GM12865 (cell line): ENCODE measurements around the gene MARCHF10.

Experiments used
- DNase-seq: peaks from one replicate; pipeline ENCODE4 v3.0.0; 2010; ENCODE audit warnings: low read depth
- H3K4me3 ChIP-seq: 2 replicates; pipeline ENCODE4 v1.5.1; 2011; ENCODE audit warnings: mild to moderate bottlenecking, low read depth, low read length, control low read depth
- CTCF ChIP-seq: IDR thresholded peaks from 2 replicates; pipeline ENCODE4 v1.5.1; 2011; ENCODE audit warnings: low read length, control low read depth, low read depth, inconsistent platforms; ENCODE audit not compliant: insufficient read depth; ENCODE audit errors: missing control alignments

Gene MARCHF10

GRCh38 chr17:62819511-62820221 is 11.6 kb upstream of the MARCHF10 start:
- no peak overlapping the region for H3K4me3 ChIP-seq
- no peak for DNase-seq
- TF ChIP-seq CTCF = no peak

GRCh38 chr17:62818526-62818925 is 10.4 kb upstream of the MARCHF10 start:
- no peak overlapping the region for H3K4me3 ChIP-seq
- TF ChIP-seq CTCF = no peak
- no peak for DNase-seq

GRCh38 chr17:62816282-62816839 is 8.2 kb upstream of the MARCHF10 start:
- no peak overlapping the region for H3K4me3 ChIP-seq
- no peak for DNase-seq
- TF ChIP-seq CTCF = no peak

GRCh38 chr17:62809656-62810055 is 1.5 kb upstream of the MARCHF10 start:
- H3K4me3 ChIP-seq = no peak overlapping the region
- no peak for TF ChIP-seq CTCF
- no peak for DNase-seq

GRCh38 chr17:62808576-62808970 is 459 bp upstream of the MARCHF10 start:
- TF ChIP-seq CTCF = no peak
- no peak for DNase-seq
- no peak overlapping the region for H3K4me3 ChIP-seq

GRCh38 chr17:62805234-62805633 is 2.9 kb downstream of the MARCHF10 start:
- H3K4me3 ChIP-seq = no peak overlapping the region
- no peak for DNase-seq
- no peak for TF ChIP-seq CTCF

GRCh38 chr17:62804822-62805221 is 3.3 kb downstream of the MARCHF10 start:
- TF ChIP-seq CTCF = no peak
- no peak for DNase-seq
- no peak overlapping the region for H3K4me3 ChIP-seq
